HepG2 (cell line): ENCODE measurements around the gene AAMP. TPM values are rescaled to one million over a fixed set of nuclear protein-coding genes. Genes with fewer than 3 reads are reported as not detected.

Experiments
- ATAC-seq: fragments of 200-7000 bp; cut with Tn5 transposase; 3 replicates; pipeline ENCODE4 v1.9.1; 2020; ENCODE audit warnings: mild to moderate bottlenecking, moderate library complexity
- BruUV-seq: library from RNA; stranded (reverse); fragments of 400-500 nt; replicated peaks from 2 replicates; lab custom pipeline; 2021; lab: Mats Ljungman, UMichigan
- CTCF ChIA-PET: fragments of 300-600 bp; formaldehyde crosslinking; extraction: SDS; loops from one replicate; lab custom pipeline; 2021; ENCODE audit warnings: low total read pairs, inconsistent platforms, low intra/inter-chr PET ratio; lab: Yijun Ruan, JAX
- POLR2A ChIA-PET: fragments of 350-600 bp; sonication (Branson Sonifier 250); formaldehyde crosslinking; loops from one replicate; lab custom pipeline; 2020; ENCODE audit warnings: antibody characterized with exemption, inconsistent platforms; lab: Yijun Ruan, JAX
- DNase-seq: peaks from one replicate; pipeline ENCODE4 v3.0.0-alpha.2; 2015; ENCODE audit warnings: low spot score
- FAIRE-seq: peaks from 3 replicates; lab custom pipeline; 2011; peaks lifted over from hg19 to GRCh38; lab: Jason Lieb, UNC
- H2AFZ ChIP-seq: one replicate; pipeline ENCODE4 v1.6.1; 2011; ENCODE audit warnings: low read length, inconsistent platforms
- H3K27ac ChIP-seq: fragments of 300-600 bp; 3 replicates; pipeline ENCODE4 v1.8.0; 2011; ENCODE audit warnings: mixed run types, mild to moderate bottlenecking, mixed read lengths, low read length, inconsistent platforms; ENCODE audit not compliant: insufficient read depth; ENCODE audit errors: extremely low read length
- H3K27me3 ChIP-seq, 2 experiments: fragments of 200-600 bp in 1 of 2; 2 replicates in 1 of 2; 3 replicates in 1 of 2; pipeline versions ENCODE4 v1.6.0 to v1.8.0; 2011; ENCODE audit warnings: low read length in 2 of 2, mild to moderate bottlenecking in 2 of 2, moderate library complexity in 2 of 2, inconsistent platforms in 1 of 2; ENCODE audit not compliant: insufficient read depth in 2 of 2, control insufficient read depth in 1 of 2
- H3K36me3 ChIP-seq, 2 experiments: fragments of 200-600 bp in 1 of 2; replicated peaks in 1 of 2; 2 replicates in 1 of 2; 3 replicates in 1 of 2; pipeline versions ENCODE4 v1.5.1 to v1.8.0; 2011; ENCODE audit warnings: low read length in 2 of 2, inconsistent platforms in 1 of 2; ENCODE audit not compliant: insufficient read depth in 2 of 2, control insufficient read depth in 1 of 2
- H3K4me1 ChIP-seq: 2 replicates; pipeline ENCODE4 v1.5.1; 2012; ENCODE audit warnings: low read length, inconsistent platforms; ENCODE audit not compliant: insufficient read depth
- H3K4me2 ChIP-seq: 2 replicates; pipeline ENCODE4 v1.6.0; 2011; ENCODE audit warnings: low read depth, low read length, inconsistent platforms
- H3K4me3 ChIP-seq, 3 experiments: fragments of 200-600 bp in 1 of 3; sonication (generic), shearing (Covaris generic) in 1 of 3; replicated peaks in 1 of 3; 2 replicates each; pipeline ENCODE4 v1.5.1; 2011 to 2016; ENCODE audit warnings: low read length in 3 of 3, inconsistent platforms in 2 of 3, low read depth in 2 of 3, mild to moderate bottlenecking in 2 of 3, control low read depth in 1 of 3, mixed read lengths in 1 of 3; ENCODE audit not compliant: insufficient read depth in 1 of 3
- H3K79me2 ChIP-seq: one replicate; pipeline ENCODE4 v1.6.1; 2011; ENCODE audit warnings: low read length, inconsistent platforms; ENCODE audit not compliant: insufficient read depth
- H3K9ac ChIP-seq: 2 replicates; pipeline ENCODE4 v1.6.0; 2011; ENCODE audit warnings: mild to moderate bottlenecking, low read depth, low read length, inconsistent platforms; ENCODE audit not compliant: insufficient read depth
- H3K9me3 ChIP-seq: 2 replicates; pipeline ENCODE4 v1.5.1; 2012; ENCODE audit warnings: mild to moderate bottlenecking, low read length
- H4K20me1 ChIP-seq: 2 replicates; pipeline ENCODE4 v1.6.0; 2011; ENCODE audit warnings: inconsistent platforms, mild to moderate bottlenecking, low read length, moderate library complexity; ENCODE audit not compliant: insufficient read depth
- MTA3 ChIP-seq: sonication (generic); formaldehyde crosslinking; IDR thresholded peaks from 2 replicates; pipeline ENCODE4 v1.4.0; 2020; ENCODE audit warnings: missing genetic modification reagents
- RELA ChIP-seq: sonication (generic); formaldehyde crosslinking; IDR thresholded peaks from 2 replicates; pipeline ENCODE4 v1.4.0; 2020; ENCODE audit warnings: missing genetic modification reagents
- RNF219 ChIP-seq: sonication (generic); formaldehyde crosslinking; IDR thresholded peaks from 2 replicates; pipeline ENCODE4 v1.5.0; 2020; ENCODE audit warnings: mild to moderate bottlenecking, missing genetic modification reagents
- ZNF451 ChIP-seq: sonication (generic); formaldehyde crosslinking; IDR thresholded peaks from 2 replicates; pipeline ENCODE4 v1.5.0; 2020; ENCODE audit warnings: mild to moderate bottlenecking, missing genetic modification reagents
- ZNF572 ChIP-seq: sonication (generic); formaldehyde crosslinking; IDR thresholded peaks from 2 replicates; pipeline ENCODE4 v1.5.1; 2020; ENCODE audit warnings: mild to moderate bottlenecking, missing genetic modification reagents
- ZNF605 ChIP-seq: sonication (generic); formaldehyde crosslinking; IDR thresholded peaks from 2 replicates; pipeline ENCODE4 v1.8.0; 2022; ENCODE audit warnings: mild to moderate bottlenecking, missing genetic modification reagents
- ZNF720 ChIP-seq: sonication (generic); formaldehyde crosslinking; IDR thresholded peaks from 2 replicates; pipeline ENCODE4 v1.4.0; 2020; ENCODE audit warnings: missing genetic modification reagents
- WGBS: methylation state at CpG from one replicate; pipeline ENCODE4 v1.1.6; 2017; ENCODE audit warnings: low lambda C conversion rate; 5-methylcytosine and 5-hydroxymethylcytosine counted together
- in situ Hi-C: cut with HindIII; loops from 2 replicates; pipeline ENCODE4 v1.10.0; 2017; ENCODE audit warnings: low pct_unique_long_range_greater_than_20kb; ENCODE audit not compliant: extremely low pct_ligation_motif_present
- intact Hi-C: fragments of 100-400 bp; cut with micrococcal nuclease; formaldehyde crosslinking; loops from one replicate; pipeline ENCODE4 v1.10.0; 2022; ENCODE audit not compliant: unreplicated experiment
- polyA plus RNA-seq, 8 experiments: library from polyadenylated mRNA; depleted of rRNA in 3 of 8; stranded (reverse) in 7 of 8; unstranded in 1 of 8; fragments of >200 nt; fragmentation: Illumina TruSeq in 4 of 8; extraction: Trizol in 4 of 8; gene quantifications; 2 replicates each; pipeline versions ENCODE4 v1.2.1 to v1.2.3, GENCODE V29; 2011 to 2016; ENCODE audit warnings: low read depth in 4 of 8, missing spikeins in 1 of 8, mixed read lengths in 1 of 8; ENCODE audit not compliant: insufficient read depth in 1 of 8
- total RNA-seq, 5 experiments: library from RNA; depleted of rRNA; stranded (reverse); fragments of >200 nt; fragmentation: Illumina TruSeq; extraction: Trizol; gene quantifications; 2 replicates each; pipeline ENCODE4 v1.2.3, GENCODE V29; 2016; ENCODE audit warnings: low read depth in 1 of 5
- TF ChIP-seq, protein P1 (sequence below): sonication (generic); formaldehyde crosslinking; IDR thresholded peaks from 2 replicates; pipeline ENCODE4 v1.8.1; 2023; ENCODE audit warnings: mild to moderate bottlenecking, missing genetic modification reagents, borderline replicate concordance

Gene AAMP
- total and polyA plus RNA-seq, 2 of the 13 experiments (the other 11 are each of a cell fraction or from before 2014, with no cell fraction given): 110 to 186 TPM

DNA sequence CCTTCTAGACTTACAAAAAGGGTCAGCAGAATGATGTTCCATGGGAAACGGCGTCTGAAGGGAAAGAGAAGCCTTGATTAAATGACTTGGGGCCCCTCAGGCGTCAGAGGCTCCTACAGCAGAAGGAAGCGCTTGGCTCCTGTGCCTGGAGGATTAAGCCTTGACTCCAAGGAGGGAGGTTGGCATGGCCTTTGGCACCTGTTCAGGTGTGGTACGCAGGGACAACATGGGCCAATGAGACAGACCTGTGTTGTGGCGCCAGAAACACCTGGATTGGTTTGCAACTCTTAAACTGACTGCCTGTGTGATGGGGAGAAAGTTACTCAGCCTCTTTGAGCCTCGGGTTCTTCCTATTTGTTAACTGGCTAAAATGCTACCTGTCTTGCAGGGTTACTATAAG is 8.0 kb upstream of the AAMP start:
- no peak overlapping the region for H3K27ac ChIP-seq
- no peak for TF ChIP-seq ZNF720 (CRISPR knock-in tag)
- no peak for TF ChIP-seq MTA3
- TF ChIP-seq ZNF605 (CRISPR knock-in tag): no peak
- no peak for TF ChIP-seq ZNF451 (CRISPR knock-in tag)
- no peak for TF ChIP-seq ZNF572 (CRISPR knock-in tag)
- TF ChIP-seq RELA (CRISPR knock-in tag): no peak
- TF ChIP-seq, protein P1, sequence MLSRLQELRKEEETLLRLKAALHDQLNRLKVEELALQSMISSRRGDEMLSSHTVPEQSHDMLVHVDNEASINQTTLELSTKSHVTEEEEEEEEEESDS (CRISPR knock-in tag): no peak
- no peak for TF ChIP-seq RNF219 (CRISPR knock-in tag)
- TSS peak; percentile 23 for BruUV-seq
- no peak overlapping the region for H3K4me2 ChIP-seq
- H3K4me1 ChIP-seq: peaks cover 3% of the 10 kb centered on the region
- ChIA-PET CTCF (no interaction called here), POLR2A (interaction anchor here (1.3 kb wide), 1 partner anchor 9 kb away, joined by 3 read pairs; no protein-coding TSS in a partner anchor)
- H3K9ac ChIP-seq: no peak overlapping the region
- no peak overlapping the region for H3K4me3 ChIP-seq
- intact Hi-C loops (no loop called here), in situ Hi-C loops (loop anchor here (10.0 kb wide), 1 partner anchor 187 kb away; no protein-coding TSS in a partner anchor)
- H3K79me2 ChIP-seq: no peaks in the 10 kb centered on the region
- peaks cover 8% of the 10 kb centered on the region; the same call in 1 of the 2 replicates for H4K20me1 ChIP-seq
- DNase-seq (no peak), FAIRE-seq (no peak), ATAC-seq (no peak)
- WGBS: 93% methylated on average over 7 of the region's 7 CpGs
- no peaks in the 10 kb centered on the region for H3K9me3 ChIP-seq
- H3K36me3 ChIP-seq: peaks cover 57 to 90% of the 10 kb centered on the region in 2 experiments
- no peak overlapping the region for H2AFZ ChIP-seq
- no peaks in the 10 kb centered on the region for H3K27me3 ChIP-seq
